HTERT RPE-1 (cell line): ENCODE results near the gene STAT5B.
"Not testable (repeated sequence)": the region's sequence is repeated elsewhere in the genome, so short reads cannot be mapped to it uniquely, and the experiment has no call there.

ENCODE experiments used
- in situ Hi-C: fragments of 300-500 bp; cut with MboI; formaldehyde crosslinking; loops from 4 replicates; pipeline ENCODE4 v1.14.3; 2020; ENCODE audit warnings: low sequenced_read_pairs

The STAT5B gene

GRCh38 chr17:42200706-42201457 is 75.3 kb downstream of the STAT5B start:
- in situ Hi-C loops = no loop called here

DNA sequence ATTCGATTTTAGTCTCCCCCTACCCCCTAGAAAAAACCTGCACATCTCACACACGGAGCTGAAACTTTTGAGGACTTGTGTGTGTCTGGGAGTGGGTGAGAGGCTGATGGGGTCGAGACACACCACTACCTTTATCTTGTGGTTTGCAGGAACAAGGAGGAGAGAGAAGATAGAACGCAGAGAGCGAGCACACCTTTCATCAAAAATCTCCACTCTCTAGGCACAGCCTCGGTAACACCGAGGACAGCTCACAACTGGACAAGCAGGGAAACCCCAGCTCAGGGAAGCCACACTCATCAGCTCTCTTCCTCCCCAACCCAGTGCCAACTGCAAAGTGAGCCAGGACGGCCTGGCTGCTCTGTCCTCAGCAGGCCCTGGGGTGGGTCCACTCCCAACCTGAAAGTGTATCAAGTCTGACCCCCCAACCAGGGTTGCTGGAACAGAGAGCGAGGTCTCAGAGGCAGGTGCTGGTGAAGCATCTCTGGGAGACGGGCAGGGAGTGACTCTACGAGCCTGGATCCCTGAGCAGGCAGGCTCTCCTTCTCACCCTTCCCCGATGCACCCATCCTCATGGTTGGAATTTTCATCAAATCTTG is 76.7 kb downstream of the STAT5B start:
- in situ Hi-C loops = no loop called here

DNA sequence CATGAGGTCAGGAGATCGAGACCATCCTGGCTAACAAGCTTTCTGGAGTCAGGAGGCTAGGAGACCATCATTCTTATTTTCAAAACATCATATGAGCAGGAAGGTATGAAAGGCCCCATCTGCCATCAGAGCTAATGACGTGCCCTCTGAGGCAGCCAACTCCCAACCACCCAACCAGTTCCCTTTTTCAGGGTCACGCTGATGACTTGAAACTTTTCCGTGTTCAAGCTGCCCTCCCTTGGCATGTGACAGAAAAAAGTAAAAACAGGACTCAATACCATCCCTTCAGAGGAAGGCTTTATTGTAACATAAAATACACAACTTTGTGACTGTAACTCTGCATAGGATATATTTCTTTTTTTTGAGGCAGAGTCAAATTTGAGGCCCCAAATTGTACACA is 77.3 kb downstream of the STAT5B start:
- in situ Hi-C loops = no loop called here

DNA sequence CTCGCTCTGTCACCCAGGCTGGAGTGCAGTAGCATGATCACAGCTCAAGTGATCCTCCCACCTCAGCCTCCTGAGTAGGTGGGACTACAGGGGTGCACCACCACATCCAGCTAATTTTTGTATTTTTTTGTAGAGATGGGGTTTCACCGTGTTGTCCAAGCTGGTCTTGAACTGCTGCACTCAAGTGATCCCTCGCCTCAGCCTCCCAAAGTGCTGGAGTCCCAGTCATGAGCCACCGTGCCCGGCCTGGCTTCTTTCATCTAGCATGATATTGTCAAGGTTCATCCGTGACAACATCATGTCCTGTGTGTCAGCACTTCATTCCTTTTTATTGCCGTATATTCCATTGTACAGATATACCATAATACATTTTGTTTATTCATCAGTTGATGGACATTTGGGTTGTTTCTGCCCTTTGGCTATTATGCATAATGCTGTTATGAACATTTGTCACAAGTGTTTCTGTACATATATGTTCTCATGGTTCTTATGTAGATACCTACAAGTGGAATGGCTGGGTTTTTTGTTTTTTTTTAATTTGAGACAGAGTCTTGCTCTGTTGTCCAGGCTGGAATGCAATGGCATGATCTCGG is 78.5 kb downstream of the STAT5B start:
- in situ Hi-C loops = no loop called here

DNA sequence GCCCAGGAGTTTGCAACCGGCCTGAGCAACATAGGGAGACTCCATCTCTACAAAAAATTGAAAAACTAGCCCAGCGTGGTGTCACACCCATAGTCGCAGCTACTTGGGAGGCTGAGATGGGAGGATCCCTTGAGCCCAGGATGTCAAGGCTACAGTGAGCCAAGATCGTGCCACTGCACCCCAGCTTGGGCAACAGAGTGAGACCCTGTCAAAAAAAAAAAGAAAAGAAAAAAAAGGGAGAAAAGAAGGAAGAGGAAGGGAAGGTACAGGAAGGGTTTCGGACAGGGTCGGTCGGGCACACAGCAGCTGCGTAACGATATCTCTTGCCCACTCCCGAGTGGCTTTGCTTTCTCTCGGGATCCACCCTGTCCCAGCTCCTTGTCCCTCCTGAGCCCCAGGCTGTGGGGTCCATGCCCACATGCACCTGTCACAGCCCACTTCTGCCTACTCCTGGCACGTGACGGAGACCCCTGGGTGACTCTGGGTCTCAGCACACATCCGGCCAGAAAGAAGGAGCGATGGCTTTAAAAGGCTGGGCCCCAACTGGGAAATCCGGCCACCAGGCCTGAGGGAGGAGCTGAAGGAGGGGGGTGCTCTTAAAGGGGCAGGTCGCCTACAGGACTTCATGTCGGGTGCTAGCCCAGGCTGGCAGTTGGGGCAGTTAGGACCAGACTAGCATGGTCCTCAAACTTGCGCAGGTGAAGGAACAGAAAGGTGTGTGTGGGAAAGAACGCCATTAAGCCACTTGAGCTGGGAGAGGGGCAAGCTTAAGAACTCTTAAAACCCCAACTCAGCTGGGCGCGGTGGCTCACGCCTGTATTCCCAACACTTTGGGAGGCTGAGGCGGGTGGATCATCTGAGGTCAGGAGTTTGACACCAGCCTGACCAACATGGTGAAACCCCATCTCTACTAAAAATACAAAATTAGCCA is 82.0 kb downstream of the STAT5B start, which contains the start of gene GHDC:
TSS of gene GHDC (minus strand) at position 526 of the 931 bp plus-strand sequence. CDS start 913 bp downstream, outside the sequence.
- in situ Hi-C loops = no loop called here

GRCh38 chr17:42193216-42193968 is 82.8 kb downstream of the STAT5B start:
- in situ Hi-C loops = no loop called here

DNA sequence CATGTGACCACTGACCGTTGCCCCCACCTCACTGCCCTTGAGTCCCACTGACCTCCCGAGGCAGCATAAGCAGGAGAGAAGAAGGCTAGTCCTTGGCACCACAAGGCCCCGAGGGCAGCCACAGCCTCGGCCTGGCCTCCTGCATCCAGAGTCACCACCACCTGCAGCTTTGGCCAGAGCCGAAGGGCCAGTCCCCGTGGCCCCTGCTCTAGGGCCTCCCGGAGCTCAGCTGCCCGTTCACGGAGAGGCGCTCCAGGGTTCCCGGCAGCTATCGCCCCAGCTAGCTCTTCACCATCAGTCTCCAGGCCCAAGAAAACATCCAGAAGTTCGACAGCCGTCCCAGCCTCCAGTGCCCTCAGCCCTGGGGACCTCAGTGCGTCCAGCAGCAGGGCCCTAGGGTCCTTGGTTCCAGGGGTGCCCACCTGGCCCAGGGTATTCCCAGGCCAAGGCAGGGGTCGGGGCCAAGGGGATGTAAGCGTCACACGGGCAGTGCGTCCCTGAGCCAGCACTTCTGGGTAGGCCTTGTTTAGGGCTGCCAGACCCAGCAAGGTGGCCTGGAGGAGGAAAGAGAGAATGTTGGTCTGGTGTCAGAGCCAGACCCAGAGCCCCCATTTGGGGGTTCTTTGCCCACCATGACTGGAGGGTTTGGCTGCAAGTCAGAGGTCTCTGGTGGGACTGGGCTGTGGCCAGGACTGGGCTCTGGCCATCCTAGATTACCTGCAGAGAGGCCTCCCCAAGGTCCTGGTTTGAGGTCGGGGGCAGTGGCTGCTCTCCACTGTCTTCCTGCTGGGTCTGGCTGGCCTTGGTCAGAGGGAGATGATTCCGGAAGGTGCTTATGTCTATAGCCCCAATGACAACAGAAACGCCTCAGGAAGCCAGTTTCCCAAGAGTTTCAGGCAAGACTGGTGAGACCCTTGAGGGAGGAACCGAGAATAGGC is 83.7 kb downstream of the STAT5B start:
- in situ Hi-C loops = no loop called here

GRCh38 chr17:42191275-42191608 is 84.9 kb downstream of the STAT5B start:
- in situ Hi-C loops = no loop called here

- in situ Hi-C loops = no loop called here
Observed at GRCh38 chr17:42190491-42191274, 85.5 kb downstream of the STAT5B start.

GRCh38 chr17:42189651-42189965 is 86.6 kb downstream of the STAT5B start:
- in situ Hi-C loops = no loop called here

DNA sequence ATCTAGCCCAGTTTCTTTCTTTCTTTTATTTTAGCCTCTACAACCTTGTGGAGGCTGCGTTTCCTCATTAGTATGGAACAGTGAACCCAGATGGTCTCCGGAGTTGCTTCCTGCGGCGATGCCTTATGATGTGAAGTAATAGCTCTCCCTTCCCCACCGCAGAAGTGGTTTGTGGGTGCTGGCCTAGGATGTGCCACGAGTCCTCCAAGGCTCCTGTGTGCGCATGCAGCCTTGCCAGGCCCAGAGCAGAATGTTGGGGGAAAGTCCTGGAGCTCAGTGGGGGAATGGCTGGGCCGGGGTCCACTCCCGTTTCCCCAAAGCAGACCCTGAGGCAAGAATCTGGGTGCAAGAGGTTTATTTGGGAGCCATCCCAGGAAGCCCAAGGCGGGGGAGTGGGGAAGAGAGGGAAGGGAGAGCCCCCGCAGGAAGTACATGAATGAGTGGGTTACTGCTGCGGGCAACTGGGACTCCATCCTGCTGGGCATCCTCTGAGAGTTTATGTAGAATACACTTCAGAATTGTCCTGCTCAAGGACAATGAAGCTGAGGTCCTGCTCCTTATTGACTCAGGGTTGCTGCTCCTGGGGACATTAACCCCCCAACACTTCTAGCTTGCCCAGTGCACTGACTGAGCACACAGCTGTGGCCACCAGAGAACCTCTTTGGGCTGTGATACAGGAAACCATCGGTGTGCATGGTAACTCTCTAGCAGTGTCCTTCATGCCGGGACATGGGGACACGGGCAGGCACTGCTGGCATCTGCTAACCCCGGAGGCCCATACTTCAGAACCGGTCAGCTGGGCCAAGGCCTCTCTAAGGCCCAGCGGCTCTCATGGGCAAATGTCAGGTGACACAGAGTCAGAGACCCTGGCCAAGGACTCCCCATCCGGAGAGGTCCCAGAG is 87.2 kb downstream of the STAT5B start:
- in situ Hi-C loops = no loop called here

DNA sequence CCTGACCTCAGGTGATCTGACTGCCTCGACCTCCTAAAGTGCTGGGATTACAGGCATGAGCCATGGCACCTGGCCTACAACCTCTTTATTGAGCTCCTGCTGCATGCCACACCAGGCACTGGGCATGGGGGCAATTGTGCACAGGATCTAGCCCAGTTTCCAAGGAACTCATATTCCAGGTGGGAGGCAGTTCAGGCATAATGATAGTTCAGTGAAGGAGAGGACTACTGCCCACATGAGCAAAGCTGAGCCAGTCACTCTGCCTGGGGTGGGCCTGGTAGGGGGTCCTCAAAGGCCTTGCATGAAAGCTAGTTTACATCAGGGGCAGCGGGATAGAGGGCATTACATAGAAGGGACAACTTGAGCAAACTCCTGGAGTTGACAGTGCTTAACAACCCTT is 88.4 kb downstream of the STAT5B start:
- in situ Hi-C loops = no loop called here

DNA sequence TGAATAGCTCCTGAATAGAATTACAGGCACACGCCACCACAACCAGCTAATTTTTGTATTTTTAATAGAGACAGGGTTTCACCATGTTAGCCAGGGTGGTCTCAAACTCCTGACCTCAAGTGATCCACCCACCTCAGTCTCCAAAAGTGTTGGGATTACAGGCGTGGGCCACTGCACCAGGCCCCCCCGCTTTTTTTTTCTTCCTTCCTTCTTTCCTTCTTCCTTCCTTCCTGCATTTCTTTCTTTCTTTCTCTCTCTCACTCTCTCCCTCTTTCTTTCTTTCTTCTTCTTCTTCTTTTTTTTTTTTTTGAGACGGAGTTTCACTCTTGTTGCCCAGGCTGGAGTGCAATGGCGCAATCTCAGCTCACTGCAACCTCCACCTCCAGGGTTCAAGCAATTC is 90.0 kb downstream of the STAT5B start:
- in situ Hi-C loops = not testable (repeated sequence)

DNA sequence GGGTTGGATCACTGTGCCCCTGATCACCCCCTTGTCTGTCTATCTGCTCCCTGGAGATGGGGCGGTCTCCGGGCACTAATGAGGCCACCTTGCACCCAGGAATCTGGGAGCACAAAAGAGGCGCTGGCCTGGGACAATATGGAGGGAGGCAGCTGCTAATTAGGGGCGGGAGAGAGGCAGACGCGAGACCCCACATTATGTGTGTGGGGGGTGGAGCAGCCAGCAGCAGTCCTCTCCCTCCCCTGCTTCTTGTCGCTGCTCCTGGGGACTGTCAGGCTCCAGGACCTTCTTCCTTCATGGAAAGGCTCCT is 90.6 kb downstream of the STAT5B start:
- in situ Hi-C loops = no loop called here

DNA sequence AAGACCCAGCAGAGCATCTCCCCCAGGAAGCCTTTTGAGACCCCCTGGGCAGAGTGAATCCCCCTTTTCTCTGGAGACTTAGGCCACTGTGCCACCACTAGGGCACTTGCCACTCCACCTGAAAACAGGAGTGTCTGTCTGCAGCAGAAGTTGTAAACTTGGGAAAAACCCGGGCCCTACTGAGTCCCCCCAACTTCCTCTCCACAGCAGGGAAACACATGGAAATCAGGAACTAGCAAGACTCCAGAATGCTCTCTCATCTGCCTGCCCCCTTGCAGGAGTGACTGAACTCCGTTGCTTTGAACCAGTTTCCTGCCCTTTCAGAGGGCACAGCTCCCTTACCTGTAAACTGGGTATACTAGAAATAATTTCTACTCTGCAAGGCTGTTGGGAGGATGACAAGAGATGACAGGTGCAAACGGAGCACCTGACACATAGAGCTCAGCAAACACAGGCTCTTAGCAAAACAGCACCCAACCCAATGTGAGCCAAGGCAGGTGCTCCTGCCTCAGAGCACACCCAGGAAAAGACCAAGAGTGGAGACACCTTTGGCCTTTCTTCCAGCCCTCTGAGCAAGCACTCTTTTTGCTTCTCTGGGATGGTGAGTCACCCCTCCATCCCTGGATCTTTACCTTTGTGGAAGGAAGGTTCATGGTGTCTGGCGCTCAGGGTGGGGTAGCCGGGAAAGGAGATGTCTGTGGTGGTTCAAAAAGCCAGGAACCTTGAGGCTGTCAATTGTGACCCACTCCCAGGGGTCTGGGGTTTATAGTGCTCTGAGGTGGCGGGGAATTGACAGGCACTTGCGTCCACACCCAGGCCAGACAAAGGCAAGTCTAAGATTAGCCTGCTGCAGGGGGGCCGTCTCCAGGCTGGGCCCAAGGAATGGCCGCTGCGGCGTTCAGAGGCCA is 91.2 kb downstream of the STAT5B start, which contains the start of gene HCRT:
TSS of gene HCRT (minus strand) at position 740 of the 908 bp plus-strand sequence. CDS start at position 653, 87 bp downstream.
- in situ Hi-C loops = no loop called here

GRCh38 chr17:42183741-42184711 is 92.2 kb downstream of the STAT5B start:
- in situ Hi-C loops = no loop called here
